ENCODE data around the gene MIS18BP1.
A peak's percentile ranks its signal among the peaks of the same experiment; 100 is the strongest.
"Not testable (repeated sequence)": the region's sequence is repeated elsewhere in the genome, so short reads cannot be mapped to it uniquely, and the experiment has no call there.

The MIS18BP1 gene

GRCh38 chr14:45253070-45253753, at the start of gene MIS18BP1:
Gene MIS18BP1, minus strand, starts transcription at chr14:45253202. Its CDS starts 5,916 bp downstream, at chr14:45247286.
- DNase-seq: peak; percentile 95
- in situ Hi-C loops (cut with HindIII; ENCODE audit: low pct_ligation_motif_present, low pct_unique_long_range_greater_than_20kb, low sequenced_read_pairs): no loop called here

DNA sequence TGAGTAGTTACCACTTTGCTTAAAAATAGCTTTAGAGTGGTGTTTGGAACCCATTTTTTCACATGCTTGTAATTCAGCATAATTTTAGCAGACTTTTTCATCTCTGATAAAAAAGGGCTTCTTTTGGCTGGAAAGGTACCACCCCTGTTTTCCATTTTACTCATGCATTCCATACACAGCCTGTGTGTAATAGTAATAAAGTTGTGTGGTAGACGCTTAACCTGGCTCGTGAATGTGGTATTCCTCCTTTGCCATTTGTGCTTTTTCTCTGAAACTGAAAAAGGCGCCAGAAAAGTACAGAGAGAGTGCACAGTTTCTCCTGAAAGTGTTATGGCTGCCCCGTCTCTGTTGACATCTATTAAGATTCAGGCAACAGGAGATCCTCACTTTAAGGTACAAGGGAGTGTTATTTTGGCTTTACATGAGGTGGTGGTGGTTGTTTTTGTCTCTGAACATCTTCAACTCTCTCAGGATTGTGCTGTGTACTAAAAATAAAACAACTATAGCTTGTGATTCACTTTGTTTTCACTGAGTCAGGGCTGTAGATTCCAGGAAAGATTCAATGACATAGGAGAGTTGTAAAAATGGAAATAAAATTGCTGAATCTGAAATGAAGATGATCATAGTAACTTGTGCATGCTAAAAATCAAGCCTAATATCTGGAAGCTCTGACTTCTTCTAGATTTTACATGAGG, 45.6 kb upstream of the MIS18BP1 start:
- no peak for DNase-seq
- in situ Hi-C loops (cut with HindIII; ENCODE audit: low pct_ligation_motif_present, low pct_unique_long_range_greater_than_20kb, low sequenced_read_pairs): no loop called here

DNA sequence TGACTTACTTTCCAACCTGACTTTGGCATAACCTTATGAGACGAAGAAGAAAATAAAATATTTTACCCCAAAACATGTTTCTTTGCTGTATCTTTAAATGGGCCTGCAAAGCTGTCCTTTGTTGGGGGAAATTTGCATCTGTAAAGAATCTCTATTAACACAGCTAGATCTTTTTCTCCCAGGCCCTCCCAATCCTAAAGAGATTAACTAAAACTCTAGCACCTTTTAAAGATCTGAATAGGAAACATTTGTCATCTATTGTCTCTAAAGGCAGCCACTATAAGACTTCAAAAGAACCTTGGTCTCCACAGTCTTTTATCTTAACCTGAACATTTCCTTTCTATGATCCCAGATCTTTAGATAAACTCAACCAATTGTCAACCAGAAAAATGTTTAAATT, 41.8 kb upstream of the MIS18BP1 start:
- in situ Hi-C loops (cut with HindIII; ENCODE audit: low pct_ligation_motif_present, low pct_unique_long_range_greater_than_20kb, low sequenced_read_pairs); DNase-seq: not testable (repeated sequence)

DNA sequence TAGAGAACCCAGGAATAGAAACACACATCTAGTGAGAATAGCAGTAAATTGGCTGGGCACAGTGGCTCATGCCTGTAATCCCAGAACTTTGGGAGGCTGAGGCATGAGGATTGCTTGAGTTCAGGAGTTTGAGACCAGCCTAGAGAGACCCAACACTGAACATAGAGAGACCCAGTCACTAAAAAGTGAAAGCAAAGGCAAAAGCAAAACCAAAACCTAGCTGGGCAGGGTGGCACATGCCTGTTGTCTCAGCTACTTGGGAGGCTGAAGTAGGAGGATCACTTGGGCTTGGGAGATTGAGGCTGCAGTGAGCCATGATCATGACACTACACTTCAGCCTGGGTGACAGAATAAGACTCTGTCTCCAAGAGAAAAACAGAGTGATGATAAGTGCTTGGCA, 37.5 kb upstream of the MIS18BP1 start:
- DNase-seq: no peak
- in situ Hi-C loops (cut with HindIII; ENCODE audit: low pct_ligation_motif_present, low pct_unique_long_range_greater_than_20kb, low sequenced_read_pairs): no loop called here

GRCh38 chr14:45287610-45288009, 34.6 kb upstream of the MIS18BP1 start:
- in situ Hi-C loops (cut with HindIII; ENCODE audit: low pct_ligation_motif_present, low pct_unique_long_range_greater_than_20kb, low sequenced_read_pairs): no loop called here
- DNase-seq: no peak

- in situ Hi-C loops (cut with HindIII; ENCODE audit: low pct_ligation_motif_present, low pct_unique_long_range_greater_than_20kb, low sequenced_read_pairs): no loop called here
- peak; percentile 9 for DNase-seq
Measured at GRCh38 chr14:45284802-45285201, 31.8 kb upstream of the MIS18BP1 start.

- DNase-seq; in situ Hi-C loops (cut with HindIII; ENCODE audit: low pct_ligation_motif_present, low pct_unique_long_range_greater_than_20kb, low sequenced_read_pairs): not testable (repeated sequence)
Measured at GRCh38 chr14:45281731-45282400, 28.9 kb upstream of the MIS18BP1 start.

DNA sequence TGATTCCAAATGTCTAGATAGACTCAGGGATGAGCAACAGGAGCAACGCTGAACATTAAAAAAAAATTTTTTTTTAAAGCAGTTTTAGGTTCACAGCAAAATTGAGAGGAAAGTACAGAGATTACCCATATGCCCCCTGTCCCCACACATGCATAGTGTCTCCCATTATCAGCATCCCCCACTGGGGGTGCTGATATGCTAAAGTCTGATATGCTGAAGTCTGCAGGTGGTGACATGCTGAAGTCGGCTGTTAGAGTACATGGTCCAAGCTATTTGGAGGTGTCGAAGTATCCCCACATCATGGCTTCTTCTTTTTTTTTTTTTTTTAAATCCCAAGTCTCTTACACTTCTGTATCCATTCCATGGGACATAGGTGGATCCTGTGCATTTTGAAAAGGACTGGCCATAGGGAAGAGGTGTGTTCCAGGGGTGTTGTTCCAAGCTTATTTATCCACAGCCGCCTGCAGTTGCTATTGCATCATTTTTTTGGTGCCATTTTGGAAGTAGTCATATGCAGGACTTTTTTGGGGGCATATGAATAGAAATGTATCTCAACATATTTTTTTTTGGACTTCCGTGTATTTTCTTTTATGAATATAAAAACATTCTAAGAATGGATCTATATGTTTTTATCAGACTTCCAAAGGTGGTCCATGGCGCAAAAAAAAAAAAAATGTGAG, 19.0 kb upstream of the MIS18BP1 start:
- DNase-seq: no peak
- in situ Hi-C loops (cut with HindIII; ENCODE audit: low pct_ligation_motif_present, low pct_unique_long_range_greater_than_20kb, low sequenced_read_pairs): no loop called here

GRCh38 chr14:45270031-45270430, 17.0 kb upstream of the MIS18BP1 start:
- in situ Hi-C loops (cut with HindIII; ENCODE audit: low pct_ligation_motif_present, low pct_unique_long_range_greater_than_20kb, low sequenced_read_pairs): no loop called here
- no peak for DNase-seq

GRCh38 chr14:45267071-45267470, 14.1 kb upstream of the MIS18BP1 start:
- DNase-seq: no peak
- in situ Hi-C loops (cut with HindIII; ENCODE audit: low pct_ligation_motif_present, low pct_unique_long_range_greater_than_20kb, low sequenced_read_pairs): no loop called here

DNA sequence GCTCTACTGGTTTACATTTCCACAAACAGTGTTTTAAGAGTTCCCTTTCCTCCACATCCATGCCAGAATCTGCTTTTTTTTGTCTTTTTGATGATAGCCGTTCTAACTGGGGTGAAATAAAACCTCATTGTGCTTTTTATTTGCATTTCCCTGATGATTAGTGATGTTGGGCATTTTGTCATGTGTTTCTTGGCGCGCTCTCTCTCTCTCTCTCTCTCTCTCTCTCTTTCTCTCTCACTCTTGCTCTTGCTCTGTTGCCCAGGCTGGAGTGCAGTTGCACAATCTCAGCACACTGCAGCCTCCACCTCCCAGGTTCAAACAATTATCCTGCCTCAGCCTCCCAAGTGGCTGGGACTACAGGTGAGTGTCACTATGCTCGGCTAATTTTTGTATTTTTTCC, 9.6 kb upstream of the MIS18BP1 start:
- in situ Hi-C loops (cut with HindIII; ENCODE audit: low pct_ligation_motif_present, low pct_unique_long_range_greater_than_20kb, low sequenced_read_pairs): no loop called here
- DNase-seq: no peak

DNA sequence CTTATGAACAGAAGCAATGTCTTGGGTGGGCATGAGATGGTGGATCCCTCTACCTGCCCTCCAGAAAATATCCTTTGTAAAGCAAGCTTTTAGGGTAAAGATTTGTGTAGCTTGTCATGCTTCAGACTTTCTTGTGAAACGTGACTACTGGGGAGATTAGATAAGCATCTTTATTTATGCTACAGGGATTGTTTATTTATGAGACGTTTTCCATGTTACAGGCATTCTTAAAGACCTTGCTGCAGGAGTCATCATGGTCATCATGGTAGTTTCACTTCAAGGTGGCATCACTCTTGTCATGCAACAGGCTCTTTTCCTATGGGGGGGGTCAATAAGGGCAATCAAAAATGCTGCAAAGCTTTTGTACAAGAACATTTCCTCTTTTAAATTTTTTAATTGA, 8.2 kb upstream of the MIS18BP1 start:
- in situ Hi-C loops (cut with HindIII; ENCODE audit: low pct_ligation_motif_present, low pct_unique_long_range_greater_than_20kb, low sequenced_read_pairs): no loop called here
- no peak for DNase-seq

- no peak for DNase-seq
- in situ Hi-C loops (cut with HindIII; ENCODE audit: low pct_ligation_motif_present, low pct_unique_long_range_greater_than_20kb, low sequenced_read_pairs): no loop called here
Measured at GRCh38 chr14:45258805-45259204, 5.8 kb upstream of the MIS18BP1 start.

GRCh38 chr14:45258073-45258472, 5.1 kb upstream of the MIS18BP1 start:
- no peak for DNase-seq
- in situ Hi-C loops (cut with HindIII; ENCODE audit: low pct_ligation_motif_present, low pct_unique_long_range_greater_than_20kb, low sequenced_read_pairs): no loop called here

DNA sequence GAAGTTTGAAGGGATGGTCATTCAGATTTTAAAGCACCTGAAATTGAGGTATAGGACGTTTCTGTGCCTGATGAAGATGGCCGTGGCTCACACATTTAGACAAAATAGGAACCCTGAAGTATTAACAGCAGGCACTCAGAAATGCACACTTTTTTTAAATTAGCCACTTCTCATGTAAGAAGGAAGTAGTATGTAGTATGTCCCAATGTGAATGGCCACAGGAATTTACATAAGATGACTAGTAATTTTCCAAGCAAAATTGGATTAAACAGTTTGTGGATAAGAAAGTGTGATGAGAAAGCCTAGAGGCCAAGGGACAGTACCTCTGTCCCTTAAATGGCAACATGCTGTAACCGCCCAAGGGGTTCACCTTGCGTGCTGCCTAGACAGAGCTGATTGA, 1.8 kb upstream of the MIS18BP1 start:
- in situ Hi-C loops (cut with HindIII; ENCODE audit: low pct_ligation_motif_present, low pct_unique_long_range_greater_than_20kb, low sequenced_read_pairs): no loop called here
- no peak for DNase-seq

- DNase-seq: no peak
- in situ Hi-C loops (cut with HindIII; ENCODE audit: low pct_ligation_motif_present, low pct_unique_long_range_greater_than_20kb, low sequenced_read_pairs): no loop called here
Measured at GRCh38 chr14:45253754-45254310, 830 bp upstream of the MIS18BP1 start.

DNA sequence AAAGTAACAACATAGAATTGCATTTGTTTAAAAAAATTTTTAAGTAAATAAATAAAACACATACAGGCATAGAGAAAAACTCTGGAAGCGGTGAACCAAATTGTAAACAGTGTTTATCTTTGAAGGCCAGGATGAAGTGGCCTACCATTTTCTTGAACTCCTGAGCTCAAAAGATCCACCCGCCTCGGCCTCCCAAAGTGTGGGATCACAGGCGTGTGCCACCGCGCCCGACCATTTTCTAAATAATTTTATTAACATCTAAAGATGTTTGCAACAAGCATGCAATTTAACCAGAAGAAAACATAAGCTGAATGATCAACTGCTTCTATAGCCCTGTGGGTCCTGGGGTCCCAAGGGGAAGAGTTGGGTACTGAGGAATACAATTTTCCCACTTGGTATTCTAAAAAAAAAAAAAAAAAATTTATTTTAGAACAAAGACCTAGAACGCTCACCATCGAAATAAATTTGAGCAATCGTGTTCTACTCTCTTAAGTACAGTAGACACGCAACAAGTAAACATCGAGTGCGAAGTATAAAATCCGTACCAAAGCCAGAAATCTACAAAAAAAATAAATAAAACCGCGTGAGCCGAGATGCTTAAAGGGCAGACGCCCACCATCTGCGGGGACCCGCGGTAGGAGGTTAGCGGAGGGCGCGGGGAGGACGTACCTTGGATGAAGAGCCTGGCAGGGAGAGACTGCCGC, 484 bp downstream of the MIS18BP1 start:
- in situ Hi-C loops (cut with HindIII; ENCODE audit: low pct_ligation_motif_present, low pct_unique_long_range_greater_than_20kb, low sequenced_read_pairs): no loop called here
- peak; percentile 36 for DNase-seq

DNA sequence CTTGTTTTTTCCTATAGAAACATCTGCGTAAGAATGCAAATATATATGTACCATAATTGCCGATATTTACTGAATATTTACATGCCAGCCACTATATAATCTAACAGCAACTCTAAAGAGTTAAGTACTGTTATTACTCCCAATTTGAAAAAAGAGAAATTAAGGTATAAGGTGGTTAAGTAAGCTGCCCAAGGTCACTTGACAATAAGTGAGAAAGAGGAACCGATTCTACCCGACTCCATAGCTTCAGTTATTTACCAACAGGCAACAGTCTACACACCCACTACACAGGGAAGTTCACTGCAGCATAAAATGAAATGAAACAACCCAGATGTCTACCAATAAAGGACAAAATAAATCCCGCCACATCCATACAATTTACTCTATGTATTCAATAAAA, 1.1 kb downstream of the MIS18BP1 start:
- in situ Hi-C loops (cut with HindIII; ENCODE audit: low pct_ligation_motif_present, low pct_unique_long_range_greater_than_20kb, low sequenced_read_pairs): no loop called here
- DNase-seq: peak; percentile 35
